Measurements from ENCODE around the gene SLC35F6.
"Not testable (repeated sequence)": the region's sequence is repeated elsewhere in the genome, so short reads cannot be mapped to it uniquely, and the experiment has no call there.

The SLC35F6 gene

DNA sequence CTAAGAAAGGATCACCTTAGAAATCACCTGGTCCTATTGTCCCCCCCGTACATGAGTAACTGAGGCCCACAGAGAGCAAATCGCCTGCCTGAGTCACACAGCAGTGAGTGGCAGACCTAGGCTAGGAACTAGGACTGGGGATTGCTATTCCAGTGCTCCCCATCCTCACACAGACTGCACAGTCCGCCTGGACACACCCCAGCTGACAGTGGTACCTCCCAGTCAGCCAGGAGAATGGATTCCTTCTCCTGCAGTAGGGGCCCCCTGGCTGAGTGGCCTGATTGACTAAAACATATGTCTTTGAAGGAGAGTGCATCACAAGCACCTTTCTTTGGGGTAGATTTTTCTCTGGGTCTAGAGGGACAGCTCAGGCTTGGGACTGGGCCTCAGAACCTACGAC, 32.4 kb upstream of the SLC35F6 start:
- DNase-seq, result no peak

- DNase-seq, result no peak
Measured at GRCh38 chr2:26732446-26732845, 31.6 kb upstream of the SLC35F6 start.

GRCh38 chr2:26733413-26733812, 30.7 kb upstream of the SLC35F6 start:
- no peak for DNase-seq

DNA sequence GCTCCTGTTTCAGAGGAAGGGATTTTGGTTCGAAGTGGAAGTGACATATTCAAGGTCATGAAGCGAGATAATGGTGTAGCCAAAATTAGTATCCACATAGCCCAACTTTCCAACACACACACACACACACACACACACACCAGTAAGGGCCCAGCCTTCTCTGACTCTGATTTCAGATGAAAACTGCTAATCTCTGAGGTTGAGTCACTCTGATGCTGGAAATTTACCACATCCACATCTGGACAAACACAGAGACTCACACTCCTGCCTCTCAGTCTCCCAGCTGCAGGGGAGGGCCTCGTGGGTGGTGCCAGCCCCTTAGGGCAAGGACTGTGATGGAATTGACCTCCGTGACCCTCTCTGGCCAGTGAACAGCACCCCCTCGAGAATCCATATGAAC, 29.0 kb upstream of the SLC35F6 start:
- DNase-seq, result no peak

GRCh38 chr2:26735883-26736588, 28.0 kb upstream of the SLC35F6 start:
- DNase-seq, result no peak

- DNase-seq, result no peak
Measured at GRCh38 chr2:26737221-26737620, 26.9 kb upstream of the SLC35F6 start.

DNA sequence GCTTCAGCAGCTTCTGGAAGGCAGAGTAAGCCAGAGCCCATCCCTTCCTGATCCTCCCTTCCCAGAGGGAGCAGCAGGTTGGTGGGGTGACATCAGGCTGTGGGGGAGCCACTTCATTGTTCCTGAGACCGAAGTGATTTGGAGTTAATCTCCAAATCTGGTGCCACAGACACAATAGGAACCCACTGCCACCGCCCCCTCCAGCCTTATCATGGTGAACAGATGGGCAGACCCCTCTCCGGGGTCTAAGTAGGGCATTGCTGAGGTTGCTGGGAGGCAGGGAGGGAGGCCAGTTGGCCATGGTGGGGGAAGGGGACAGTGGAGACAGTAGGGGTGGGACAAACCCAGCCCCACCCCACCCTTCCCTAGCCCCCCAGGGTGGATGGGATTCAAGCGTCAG, 25.6 kb upstream of the SLC35F6 start:
- no peak for DNase-seq

DNA sequence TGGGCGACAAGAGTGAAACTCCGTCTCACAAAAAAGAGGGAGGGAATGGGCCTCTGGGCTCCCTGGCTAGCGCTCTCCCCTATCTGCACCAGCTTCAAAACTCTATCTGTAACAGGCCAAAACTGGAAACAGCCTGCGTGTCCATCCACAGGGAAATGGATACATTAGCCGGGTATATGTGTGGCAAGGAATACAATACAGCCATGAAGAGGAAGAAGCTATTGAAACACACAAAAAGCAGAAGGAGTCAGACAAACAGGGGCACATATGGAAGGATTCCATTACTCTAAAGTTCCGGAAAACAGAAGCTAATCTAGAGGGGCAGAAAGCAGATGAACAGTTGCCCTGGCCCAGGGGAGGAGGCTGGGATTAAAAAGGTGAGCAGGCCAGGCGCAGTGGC, 24.6 kb upstream of the SLC35F6 start:
- DNase-seq, result no peak

DNA sequence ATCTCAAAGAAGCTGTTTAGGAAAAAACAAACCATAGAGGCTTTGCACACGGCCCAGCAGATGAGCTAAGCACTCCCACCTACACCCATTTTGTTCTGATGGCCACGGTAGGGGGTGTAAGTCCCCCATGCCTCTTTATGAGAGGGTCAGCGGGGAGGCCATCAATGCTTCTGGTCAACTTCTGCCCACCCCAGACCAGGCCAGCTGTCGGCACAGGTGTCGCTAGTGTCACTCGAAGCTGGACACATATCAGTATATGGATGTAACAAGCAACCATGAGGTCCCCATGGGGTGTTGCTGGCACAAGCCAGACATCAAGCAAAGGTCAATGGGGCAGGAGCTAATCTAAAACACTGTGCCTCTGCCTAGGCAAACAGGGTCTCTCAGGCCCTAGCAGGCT, 23.7 kb upstream of the SLC35F6 start:
- no peak for DNase-seq

GRCh38 chr2:26740890-26741302, 23.2 kb upstream of the SLC35F6 start:
- DNase-seq, result no peak

DNA sequence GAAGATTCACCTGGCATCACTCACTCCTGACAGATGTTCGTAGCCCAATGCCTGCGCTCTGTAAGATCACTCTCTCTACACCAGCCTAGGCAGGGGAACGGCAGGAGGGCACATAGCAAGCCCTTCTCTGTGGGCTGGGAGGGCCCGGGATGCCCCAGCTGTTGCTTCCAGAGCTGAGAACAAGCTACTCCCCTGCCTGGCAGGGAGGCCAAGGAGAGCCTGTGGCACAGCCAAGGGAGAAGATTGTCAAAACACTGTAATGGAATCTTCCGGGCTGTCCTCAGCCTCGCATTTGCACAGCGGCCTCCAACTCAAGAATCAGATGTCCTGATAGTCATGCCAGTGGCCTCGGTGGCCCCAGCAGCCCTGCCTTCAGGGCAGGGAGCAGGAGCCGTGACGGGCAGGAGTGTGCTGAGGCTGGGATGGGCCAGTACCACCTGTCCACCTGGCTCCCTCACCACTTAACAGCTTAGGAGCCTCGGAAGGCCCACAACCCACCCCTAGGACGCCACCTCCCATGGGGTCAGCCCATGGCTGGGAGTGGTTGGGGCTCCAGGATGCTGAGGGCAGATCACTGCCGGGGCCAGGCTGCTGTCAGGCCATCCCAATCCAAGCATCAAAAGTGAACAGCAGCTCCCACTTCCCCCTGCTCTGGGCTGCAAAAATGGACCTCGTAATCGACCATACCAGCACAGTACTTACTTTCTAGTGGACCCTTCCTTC, 21.9 kb upstream of the SLC35F6 start:
- no peak for DNase-seq

DNA sequence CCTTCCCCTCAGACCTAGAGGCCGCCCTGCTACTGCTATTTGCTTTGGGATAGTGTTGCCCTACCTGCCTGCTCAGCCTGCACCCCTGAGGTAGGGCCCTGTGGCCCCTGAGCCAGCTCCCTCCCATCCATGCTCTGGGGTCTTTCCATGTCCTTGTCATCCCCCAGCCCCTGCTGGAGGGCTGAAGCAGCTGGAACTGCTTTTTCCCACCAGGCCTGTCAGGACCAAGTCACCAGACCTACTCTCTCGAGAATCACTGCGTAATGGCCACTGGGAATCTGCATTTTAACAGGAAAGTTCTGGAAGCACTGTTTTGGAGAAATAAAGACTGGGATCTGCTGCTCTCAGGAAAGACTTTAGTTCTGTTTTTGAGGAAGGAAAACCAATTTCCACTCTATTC, 20.2 kb upstream of the SLC35F6 start:
- no peak for DNase-seq

GRCh38 chr2:26744953-26745352, 19.1 kb upstream of the SLC35F6 start:
- no peak for DNase-seq

DNA sequence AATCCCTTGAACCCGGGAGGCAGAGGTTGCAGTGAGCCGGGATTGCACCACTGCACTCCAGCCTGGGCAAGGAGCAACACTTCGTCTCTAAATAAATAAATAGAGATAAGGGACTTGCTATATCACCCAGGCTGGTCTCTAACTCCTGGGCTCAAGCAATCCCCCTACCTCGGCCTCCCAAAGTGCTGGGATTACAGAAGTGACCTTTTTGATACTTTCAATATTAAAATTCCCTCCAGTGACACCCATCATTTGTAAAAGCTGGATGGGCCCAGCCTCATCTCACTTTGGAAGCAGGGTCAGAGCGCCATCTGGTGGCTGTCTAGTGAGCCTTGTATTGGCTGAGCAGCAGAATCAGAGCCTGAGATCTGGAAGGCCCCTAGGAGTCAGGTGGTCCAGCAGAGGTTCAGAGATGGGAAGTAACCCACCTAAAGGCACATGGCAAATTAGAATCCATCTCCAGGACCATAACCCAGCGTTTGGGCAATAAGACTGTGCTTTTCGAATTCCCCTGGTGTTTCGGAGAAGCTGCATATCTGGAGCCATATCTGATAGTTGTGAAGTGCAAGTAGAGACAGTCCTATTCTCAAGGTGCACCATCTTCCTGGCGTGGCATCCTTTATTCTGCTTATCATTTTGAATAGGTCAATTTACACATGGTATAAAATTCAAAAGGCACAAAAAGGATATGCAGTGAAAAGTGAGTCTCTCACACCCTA, 18.3 kb upstream of the SLC35F6 start:
- DNase-seq, result peak; percentile 67 to 78

DNA sequence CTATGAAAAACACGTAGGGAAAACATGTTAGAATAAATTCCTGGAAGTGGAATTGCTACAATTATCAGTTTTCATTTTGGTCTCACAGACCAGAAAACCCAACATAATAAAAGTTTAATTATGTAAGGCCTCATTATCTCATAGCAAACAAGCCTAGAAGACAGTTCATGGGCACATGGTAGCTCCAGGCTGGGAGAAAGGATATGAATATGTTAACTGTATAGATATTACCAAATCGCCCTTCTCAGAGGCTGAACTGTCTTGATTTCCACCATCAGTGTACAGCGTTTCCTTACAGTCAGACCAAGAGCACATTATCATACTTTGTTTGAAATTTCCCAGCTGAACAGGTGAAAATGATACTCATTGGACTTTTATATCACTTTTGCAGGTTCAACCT, 17.1 kb upstream of the SLC35F6 start:
- no peak for DNase-seq

DNA sequence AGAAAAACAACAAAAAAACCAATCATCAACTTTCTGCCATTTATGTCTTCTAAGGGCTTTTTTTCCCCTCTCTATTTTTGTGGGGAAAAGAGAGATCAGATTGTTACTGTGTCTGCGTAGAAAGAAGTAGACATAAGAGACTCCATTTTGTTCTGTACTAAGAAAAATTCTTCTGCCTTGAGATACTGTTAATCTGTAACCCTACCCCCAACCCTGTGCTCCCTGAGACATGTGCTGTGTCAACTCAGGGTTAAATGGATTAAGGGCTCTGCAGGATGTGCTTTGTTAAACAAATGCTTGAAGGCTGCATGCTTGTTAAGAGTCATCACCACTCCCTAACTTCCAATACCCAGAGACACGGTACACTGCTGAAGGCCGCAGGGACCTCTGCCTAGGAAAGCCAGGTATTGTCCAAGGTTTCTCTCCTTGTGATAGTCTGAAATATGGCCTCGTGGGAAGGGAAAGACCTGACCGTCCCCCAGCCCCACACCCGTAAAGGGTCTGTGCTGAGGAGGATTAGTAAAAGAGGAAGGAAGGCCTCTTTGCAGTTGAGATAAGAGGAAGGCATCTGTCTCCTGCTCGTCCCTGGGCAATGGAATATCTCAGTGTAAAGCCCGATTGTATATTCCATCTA, 14.2 kb upstream of the SLC35F6 start:
- not testable (repeated sequence) for DNase-seq

GRCh38 chr2:26750467-26750866, 13.6 kb upstream of the SLC35F6 start:
- not testable (repeated sequence) for DNase-seq

DNA sequence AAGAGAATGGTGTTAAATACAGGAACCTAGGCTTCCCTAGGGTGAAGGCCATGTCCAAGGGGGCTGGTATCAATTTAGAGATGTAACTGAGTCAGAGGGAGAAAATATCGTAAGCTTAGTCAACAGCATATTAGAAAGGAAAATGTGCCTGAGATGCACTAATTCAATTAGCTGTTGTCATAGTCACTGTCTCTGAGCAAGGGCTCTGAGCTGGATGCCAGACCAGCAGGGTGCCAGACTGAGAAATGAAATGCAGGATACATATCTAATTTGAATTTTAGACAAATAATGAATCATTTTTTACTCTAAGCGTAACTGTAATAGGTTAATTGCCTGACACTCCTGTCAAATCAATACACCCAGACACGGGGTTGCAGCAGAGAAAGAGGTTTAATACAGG, 11.4 kb upstream of the SLC35F6 start:
- no peak for DNase-seq

DNA sequence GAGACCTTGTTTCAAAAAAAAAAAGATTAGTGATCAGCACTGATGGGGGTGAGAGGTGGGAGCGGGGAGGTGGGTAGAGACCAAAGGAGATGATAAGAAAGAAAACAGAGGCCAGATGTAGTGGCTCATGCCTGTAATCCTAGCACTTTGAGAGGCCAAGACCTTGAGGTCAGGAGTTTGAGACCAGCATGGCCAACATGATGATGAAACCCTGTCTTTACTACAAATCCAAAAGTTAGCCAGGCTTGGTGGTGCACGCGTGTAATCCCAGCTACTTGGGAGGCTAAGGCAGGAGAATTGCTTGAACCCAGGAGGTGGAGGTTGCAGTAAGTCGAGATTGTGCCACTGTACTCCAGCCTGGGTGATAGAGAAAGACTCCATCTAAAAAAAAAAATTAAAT, 9.5 kb upstream of the SLC35F6 start:
- DNase-seq, result no peak

DNA sequence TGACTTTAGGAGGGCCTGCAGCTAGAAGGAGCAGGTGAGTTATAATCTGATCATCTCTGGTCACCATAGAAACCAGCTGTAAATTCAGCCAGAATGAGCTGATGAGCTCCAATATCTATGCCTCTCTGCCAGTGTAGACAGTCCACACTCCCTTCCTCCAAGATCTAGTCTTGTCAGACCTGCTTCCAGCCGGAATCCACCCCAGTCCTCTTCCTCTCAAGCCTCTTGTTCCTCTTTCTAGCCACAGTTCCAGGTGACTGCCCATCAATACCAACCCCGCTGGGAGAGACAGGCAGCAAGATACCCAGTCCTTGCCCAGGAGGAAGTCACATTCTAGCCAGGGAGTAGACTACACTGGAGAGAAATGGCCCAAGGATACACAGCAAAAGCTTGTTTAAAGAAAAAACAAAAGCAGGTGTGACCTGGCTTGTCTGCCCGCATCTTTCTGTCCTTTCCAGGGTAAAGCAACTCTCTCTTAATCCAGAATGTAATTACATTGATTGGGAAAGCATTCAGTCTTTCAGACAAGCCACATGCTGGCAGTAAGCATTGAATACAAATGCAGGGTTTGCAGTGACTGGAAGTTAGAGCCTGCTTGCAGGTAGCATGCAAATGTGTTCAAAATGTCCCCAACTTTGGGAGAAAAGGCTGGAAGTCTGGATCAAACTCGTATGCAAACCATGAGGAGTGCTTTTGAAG, 9.0 kb upstream of the SLC35F6 start:
- DNase-seq, result no peak

- no peak for DNase-seq
Measured at GRCh38 chr2:26756337-26756736, 7.7 kb upstream of the SLC35F6 start.

- DNase-seq, result no peak
Measured at GRCh38 chr2:26757873-26758789, 6.0 kb upstream of the SLC35F6 start.
